WERI-Rb-1 (cell line): Measurements from ENCODE around the gene MAGI2.

Experiments
- DNase-seq: peaks from one replicate; pipeline ENCODE4 v3.0.0-alpha.2; 2020
- H3K27ac ChIP-seq: fragments of 250-450 bp; sonication (Bioruptor Pico); 2 replicates; pipeline ENCODE4 v1.5.1; 2020; ENCODE audit warnings: mild to moderate bottlenecking, moderate library complexity
- H3K27me3 ChIP-seq: fragments of 250-450 bp; sonication (Bioruptor Pico); 2 replicates; pipeline ENCODE4 v1.5.1; 2021; ENCODE audit warnings: mild to moderate bottlenecking, low read depth, moderate library complexity; ENCODE audit not compliant: insufficient read depth, severe bottlenecking
- H3K36me3 ChIP-seq: fragments of 250-450 bp; sonication (Bioruptor Pico); 2 replicates; pipeline ENCODE4 v1.5.1; 2020; ENCODE audit warnings: mild to moderate bottlenecking, moderate library complexity
- H3K4me3 ChIP-seq: 2 replicates; pipeline ENCODE4 v1.5.1; 2011; ENCODE audit warnings: low read depth, mild to moderate bottlenecking, control low read depth, low read length
- H3K9me3 ChIP-seq: fragments of 250-450 bp; sonication (Bioruptor Pico); 2 replicates; pipeline ENCODE4 v1.5.1; 2021; ENCODE audit warnings: mild to moderate bottlenecking, moderate library complexity; ENCODE audit not compliant: severe bottlenecking
- CTCF ChIP-seq: IDR thresholded peaks from 2 replicates; pipeline ENCODE4 v1.5.1; 2011; ENCODE audit warnings: low read depth, mild to moderate bottlenecking, control low read depth, inconsistent platforms, low read length

MAGI2 gene

GRCh38 chr7:79217976-79218626, 235.4 kb downstream of the MAGI2 start:
- Histone ChIP-seq H3K27me3 (no peaks in the 10 kb centered on the region), H3K4me3 (no peak overlapping the region), H3K9me3 (no peaks in the 10 kb centered on the region), H3K36me3 (no peaks in the 10 kb centered on the region), H3K27ac (no peak overlapping the region)
- TF ChIP-seq CTCF: no peak
- no peak for DNase-seq

GRCh38 chr7:79217468-79217867, 236.0 kb downstream of the MAGI2 start:
- H3K27me3 ChIP-seq: no peaks in the 10 kb centered on the region
- H3K27ac ChIP-seq: no peak overlapping the region
- DNase-seq: no peak
- H3K4me3 ChIP-seq: no peak overlapping the region
- no peak for TF ChIP-seq CTCF
- no peaks in the 10 kb centered on the region for H3K9me3 ChIP-seq
- H3K36me3 ChIP-seq: no peaks in the 10 kb centered on the region

- no peaks in the 10 kb centered on the region for H3K36me3 ChIP-seq
- no peak for TF ChIP-seq CTCF
- H3K27ac ChIP-seq: no peak overlapping the region
- no peaks in the 10 kb centered on the region for H3K27me3 ChIP-seq
- no peaks in the 10 kb centered on the region for H3K9me3 ChIP-seq
- DNase-seq: no peak
- H3K4me3 ChIP-seq: no peak overlapping the region
Observed at GRCh38 chr7:79216236-79216635, 237.2 kb downstream of the MAGI2 start.

GRCh38 chr7:79212334-79212733, 241.1 kb downstream of the MAGI2 start:
- no peak for DNase-seq
- H3K4me3 ChIP-seq: no peak overlapping the region
- H3K36me3 ChIP-seq: no peaks in the 10 kb centered on the region
- no peaks in the 10 kb centered on the region for H3K27me3 ChIP-seq
- no peak for TF ChIP-seq CTCF
- H3K27ac ChIP-seq: no peak overlapping the region
- H3K9me3 ChIP-seq: no peaks in the 10 kb centered on the region

- Histone ChIP-seq H3K27ac (no peak overlapping the region), H3K4me3 (no peak overlapping the region), H3K9me3 (no peaks in the 10 kb centered on the region), H3K27me3 (no peaks in the 10 kb centered on the region), H3K36me3 (no peaks in the 10 kb centered on the region)
- no peak for DNase-seq
- no peak for TF ChIP-seq CTCF
Observed at GRCh38 chr7:79211724-79212123, 241.7 kb downstream of the MAGI2 start.

- Histone ChIP-seq H3K9me3 (no peaks in the 10 kb centered on the region), H3K4me3 (no peak overlapping the region), H3K27ac (no peak overlapping the region), H3K27me3 (no peaks in the 10 kb centered on the region), H3K36me3 (no peaks in the 10 kb centered on the region)
- no peak for DNase-seq
- TF ChIP-seq CTCF: no peak
Observed at GRCh38 chr7:79199961-79200360, 253.5 kb downstream of the MAGI2 start.
